ENCODE data around the gene PPIAL4G.
"Not testable (repeated sequence)": the region's sequence is repeated elsewhere in the genome, so short reads cannot be mapped to it uniquely, and the experiment has no call there.

GRCh38 chr1:148459694-148460093 lies 23.4 kb downstream of the PPIAL4G start:
- TF ChIP-seq CTCF, EP300, POLR2AphosphoS5 (IDR thresholded peaks at IDR 0.05): not testable (repeated sequence)
- peak in 1 of 4 donors; percentile 19 for TF ChIP-seq POLR2A (IDR thresholded peaks at IDR 0.05)
